ENCODE data around the gene IL11RA.

IL11RA gene

DNA sequence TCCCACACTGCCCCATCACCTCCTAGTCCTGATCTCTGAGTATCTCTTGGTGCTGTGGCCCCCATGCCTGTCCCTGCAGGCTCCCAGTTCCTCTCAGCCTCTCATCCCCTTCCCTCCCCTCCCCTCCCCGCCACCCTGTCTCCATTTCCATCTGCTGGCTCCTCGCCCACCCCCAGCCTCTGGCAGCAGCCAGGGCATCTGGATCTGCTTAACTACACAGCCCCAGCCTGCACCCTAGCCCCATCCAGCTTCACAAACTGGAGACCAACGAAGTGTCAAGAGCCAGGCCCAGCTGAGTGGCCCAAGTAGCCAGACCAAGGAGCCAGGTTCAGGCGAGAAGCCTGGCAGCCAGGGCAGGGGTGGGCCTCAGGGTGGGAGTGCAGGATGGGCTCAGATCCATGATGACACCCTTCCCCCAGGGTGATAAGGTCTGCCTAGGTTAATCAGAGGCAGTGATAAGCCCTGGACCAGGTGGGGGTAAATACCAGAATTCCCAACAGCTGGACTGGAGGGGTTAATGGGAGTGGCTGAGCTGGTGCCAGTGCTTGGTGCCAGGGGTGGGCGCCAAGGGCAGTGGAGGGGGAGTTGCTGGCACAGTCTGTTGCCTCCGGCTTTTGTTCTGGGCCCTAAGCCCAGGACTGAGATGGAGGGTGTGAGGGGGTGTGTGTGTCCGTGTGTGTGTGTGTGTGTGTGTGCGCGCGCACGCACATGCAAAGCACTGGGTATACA, 2.5 kb downstream of the IL11RA start:
- DNase-seq (ENCODE audit: low read depth), result no peak

DNA sequence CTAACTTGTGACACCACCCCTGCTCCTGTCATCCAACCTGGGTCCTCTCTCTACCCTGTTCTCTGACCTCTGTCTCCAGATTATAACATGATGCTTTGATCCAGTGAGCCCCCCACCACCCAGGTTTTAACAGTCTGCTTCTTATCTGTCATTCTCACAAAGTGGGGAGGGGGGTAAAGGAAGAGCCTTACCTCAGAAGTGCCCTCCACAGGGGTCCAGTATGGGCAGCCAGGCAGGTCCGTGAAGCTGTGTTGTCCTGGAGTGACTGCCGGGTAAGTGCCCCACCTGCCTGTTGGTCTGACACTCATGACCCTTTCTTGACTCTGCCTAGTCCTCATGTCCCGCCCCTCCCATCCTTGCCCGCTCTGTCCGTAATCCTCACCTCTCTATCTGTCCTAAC, 3.4 kb downstream of the IL11RA start:
- DNase-seq (ENCODE audit: low read depth), result no peak

DNA sequence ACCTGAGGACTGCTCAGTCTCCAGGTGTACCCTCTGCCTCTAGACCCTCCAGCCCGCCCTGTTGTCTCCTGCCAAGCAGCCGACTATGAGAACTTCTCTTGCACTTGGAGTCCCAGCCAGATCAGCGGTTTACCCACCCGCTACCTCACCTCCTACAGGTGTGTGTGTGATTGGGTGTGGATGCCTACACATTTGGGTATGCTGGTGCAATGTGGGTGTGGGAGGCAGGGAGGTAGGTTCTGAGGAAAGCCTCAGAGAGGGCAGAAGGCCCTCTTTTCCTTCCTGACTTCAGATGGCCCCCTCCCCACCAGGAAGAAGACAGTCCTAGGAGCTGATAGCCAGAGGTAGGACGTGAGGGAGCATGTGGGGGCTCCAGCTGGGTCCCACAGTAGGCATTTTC, 5.0 kb downstream of the IL11RA start:
- DNase-seq (ENCODE audit: low read depth), result no peak

DNA sequence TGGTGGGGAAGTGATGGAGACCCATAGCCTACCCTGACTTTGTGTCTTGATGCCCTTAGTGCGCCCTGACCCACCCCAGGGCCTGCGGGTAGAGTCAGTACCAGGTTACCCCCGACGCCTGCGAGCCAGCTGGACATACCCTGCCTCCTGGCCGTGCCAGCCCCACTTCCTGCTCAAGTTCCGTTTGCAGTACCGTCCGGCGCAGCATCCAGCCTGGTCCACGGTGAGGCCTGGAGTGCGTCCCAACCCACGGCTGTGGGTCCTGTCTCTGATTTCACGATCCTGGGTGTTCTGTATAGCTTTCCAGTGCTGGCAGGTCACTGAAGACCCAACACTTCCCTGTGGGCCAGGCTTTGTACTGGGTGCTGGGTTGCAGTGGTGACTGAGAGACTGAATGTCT, 6.5 kb downstream of the IL11RA start:
- DNase-seq (ENCODE audit: low read depth), result no peak

DNA sequence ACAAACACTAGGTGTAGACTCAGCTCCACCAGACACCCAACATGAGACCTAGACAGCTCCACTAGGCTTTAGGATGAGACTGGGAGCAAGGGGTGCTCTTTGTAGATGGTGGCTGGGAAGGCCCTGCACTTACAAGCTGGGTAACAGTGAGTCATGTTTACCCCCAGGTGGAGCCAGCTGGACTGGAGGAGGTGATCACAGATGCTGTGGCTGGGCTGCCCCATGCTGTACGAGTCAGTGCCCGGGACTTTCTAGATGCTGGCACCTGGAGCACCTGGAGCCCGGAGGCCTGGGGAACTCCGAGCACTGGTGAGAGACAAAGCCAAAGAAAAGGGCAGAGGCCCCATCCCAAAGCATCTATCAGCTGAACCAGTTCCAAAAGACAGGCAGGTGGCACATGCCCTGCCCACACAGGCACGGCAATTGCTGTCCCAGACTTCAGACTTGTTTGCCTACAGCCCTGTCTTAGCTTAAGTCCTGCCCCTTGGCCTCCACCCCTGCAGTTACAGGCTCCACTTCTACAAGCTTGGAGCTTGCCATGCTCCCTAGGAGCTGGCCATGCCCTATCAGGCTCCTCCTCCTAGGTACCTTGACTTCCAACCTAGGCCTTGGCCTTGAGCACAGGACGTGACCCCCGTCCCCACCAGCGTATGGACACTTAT, 7.7 kb downstream of the IL11RA start:
- no peak for DNase-seq (ENCODE audit: low read depth)

DNA sequence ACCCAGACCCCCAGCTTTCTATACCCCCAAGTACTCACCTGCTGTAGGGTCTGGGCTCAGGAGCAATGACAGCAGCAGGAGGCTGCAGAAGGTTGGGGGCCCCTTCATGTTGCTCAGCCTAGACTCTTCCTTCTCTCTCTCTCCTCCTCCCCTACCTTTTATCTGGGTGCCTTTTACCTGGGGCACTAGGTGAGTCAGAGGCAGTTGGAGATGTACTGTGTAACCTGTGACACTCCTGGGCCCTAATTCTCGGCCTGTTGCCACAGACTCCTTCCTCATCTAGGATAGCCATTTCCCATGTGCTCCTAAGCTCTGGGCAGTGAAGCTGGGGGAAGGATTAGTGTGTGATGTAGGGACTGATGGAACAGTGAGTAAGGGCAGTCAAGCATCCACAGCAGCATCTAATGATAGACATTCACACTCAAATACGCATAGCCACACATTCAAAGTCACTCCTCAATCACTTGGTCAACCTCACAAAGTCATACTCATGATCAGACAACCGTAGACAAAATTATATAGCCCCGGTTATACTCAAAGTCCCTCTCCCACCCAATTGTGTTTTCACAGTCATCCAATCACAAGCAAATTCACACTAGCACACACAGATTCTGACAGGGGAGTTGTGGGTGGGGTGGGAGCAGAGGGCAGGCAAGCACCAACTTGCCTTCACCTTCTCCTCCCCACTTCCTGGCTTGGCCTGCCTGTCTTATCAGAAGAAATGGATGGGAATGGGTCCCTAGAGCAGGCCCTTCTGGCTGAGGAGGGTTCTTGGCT, 10.7 kb downstream of the IL11RA start, which contains the start of gene CCL27:
Gene CCL27, minus strand, starts transcription at position 132 of the 777 bp plus-strand sequence. Its CDS starts 24 bp downstream, at position 108.
- DNase-seq (ENCODE audit: low read depth), result no peak

DNA sequence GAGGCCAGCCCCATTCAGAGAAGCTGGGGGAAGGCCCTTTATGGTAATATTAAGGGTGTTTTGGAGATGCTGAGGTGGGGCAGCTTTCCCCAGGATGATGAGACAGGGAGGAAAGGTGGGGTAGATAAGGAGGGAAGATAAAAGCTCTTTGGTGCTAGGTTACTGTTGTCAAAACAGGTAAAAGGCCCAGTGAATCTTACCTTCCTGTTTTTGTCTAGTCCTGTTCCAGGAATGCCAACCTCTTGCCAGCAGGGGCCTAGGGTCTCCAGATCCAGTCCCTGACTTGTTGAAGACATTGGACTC, 11.3 kb downstream of the IL11RA start:
- no peak for DNase-seq (ENCODE audit: low read depth)

GRCh38 chr9:34664281-34665066, 12.5 kb downstream of the IL11RA start:
- no peak for DNase-seq (ENCODE audit: low read depth)

DNA sequence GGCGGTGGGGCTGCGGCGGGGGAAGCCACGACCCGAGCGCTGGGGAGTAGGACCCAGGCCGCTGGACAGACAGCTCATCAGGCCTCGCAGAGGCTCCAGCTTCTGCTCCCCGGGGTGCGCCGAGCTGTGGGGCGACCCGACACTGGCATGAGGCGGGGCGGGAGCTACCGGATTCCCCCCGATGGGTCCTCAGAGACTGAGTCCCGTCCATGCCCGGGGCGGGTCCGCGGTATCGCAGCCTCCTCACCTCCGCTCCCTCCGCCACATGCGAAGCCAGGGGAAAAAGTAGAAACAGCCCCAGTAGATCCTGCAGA, 13.0 kb downstream of the IL11RA start:
- DNase-seq (ENCODE audit: low read depth), result no peak

- peak; percentile 84 for DNase-seq (ENCODE audit: low read depth)
Measured at GRCh38 chr9:34665381-34666250, 13.6 kb downstream of the IL11RA start.

DNA sequence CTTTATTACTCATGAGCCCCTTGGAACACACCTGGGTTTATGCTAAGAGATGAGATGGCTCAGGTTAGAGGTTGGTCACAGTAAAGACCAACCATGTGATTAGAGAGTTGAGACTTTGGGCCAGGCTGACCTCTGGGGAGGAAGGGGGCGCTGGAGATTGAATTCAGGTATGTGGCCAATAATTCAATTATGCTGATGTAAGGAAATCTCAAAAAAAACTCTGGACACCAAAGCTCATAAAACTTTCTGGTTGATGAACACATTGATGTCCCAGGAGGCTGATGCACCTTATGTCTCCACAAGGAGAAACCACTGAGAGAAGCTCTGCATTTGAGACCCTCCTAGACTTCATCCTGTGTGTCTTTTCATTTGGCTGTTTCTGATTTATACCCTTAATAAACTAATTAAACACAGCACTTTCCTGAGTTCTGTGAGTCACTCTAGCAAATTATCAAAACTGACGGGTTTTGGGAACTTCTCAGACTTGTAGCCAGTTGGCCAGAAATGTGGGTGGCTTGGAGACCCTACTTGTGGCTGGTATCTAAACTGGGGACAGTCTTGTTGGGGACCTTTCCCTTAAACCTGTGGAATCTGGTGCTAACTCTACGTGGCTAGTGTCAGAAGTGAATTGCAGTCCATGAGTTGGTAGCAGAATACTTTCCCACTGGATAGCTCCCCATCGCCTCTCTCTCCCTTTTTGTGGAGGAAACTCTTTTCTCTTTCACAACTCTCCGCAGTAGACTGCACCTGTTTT, 18.0 kb downstream of the IL11RA start:
- no peak for DNase-seq (ENCODE audit: low read depth)

- DNase-seq (ENCODE audit: low read depth), result no peak
Measured at GRCh38 chr9:34671307-34671706, 19.3 kb downstream of the IL11RA start.

DNA sequence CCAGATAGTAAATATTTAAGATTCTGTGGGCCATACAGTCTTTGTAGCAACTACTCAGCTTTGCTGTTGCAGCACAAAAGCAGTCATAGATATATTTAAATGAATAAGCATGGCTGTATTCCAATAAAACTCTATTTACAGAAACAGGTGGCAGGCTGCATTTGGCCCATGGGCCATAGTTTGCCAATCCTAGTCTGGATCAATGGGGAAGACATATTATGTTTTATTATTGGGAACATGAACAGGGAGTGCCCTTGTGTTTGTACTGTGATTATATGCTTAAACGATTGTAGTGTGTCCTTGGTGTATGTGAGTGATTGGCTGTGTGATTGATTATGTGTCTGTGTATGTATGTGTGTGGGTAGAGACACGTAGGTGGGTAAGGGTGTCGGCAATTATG, 22.5 kb downstream of the IL11RA start:
- no peak for DNase-seq (ENCODE audit: low read depth)

- DNase-seq (ENCODE audit: low read depth), result peak; percentile 19
Measured at GRCh38 chr9:34675048-34675714, 23.2 kb downstream of the IL11RA start.

DNA sequence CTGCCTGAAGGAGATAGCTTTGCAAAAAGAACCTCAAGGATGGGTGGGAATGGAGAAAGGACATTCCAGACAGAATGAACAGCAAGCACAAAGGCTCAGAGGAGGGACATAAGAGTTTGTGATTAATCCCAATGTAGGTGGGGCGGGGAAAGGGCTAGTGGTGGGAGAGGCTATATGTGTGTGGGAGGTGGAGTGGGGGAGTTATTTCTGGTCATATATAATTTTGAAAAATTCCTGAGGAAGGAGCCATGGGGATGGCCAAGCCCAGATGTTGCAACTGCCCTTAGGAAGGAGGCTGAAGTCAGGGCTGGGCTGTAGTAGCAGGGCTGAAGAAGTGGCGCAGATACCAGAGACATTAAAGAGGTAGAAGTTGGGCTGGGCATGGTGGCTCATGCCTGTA, 23.9 kb downstream of the IL11RA start:
- DNase-seq (ENCODE audit: low read depth), result no peak

DNA sequence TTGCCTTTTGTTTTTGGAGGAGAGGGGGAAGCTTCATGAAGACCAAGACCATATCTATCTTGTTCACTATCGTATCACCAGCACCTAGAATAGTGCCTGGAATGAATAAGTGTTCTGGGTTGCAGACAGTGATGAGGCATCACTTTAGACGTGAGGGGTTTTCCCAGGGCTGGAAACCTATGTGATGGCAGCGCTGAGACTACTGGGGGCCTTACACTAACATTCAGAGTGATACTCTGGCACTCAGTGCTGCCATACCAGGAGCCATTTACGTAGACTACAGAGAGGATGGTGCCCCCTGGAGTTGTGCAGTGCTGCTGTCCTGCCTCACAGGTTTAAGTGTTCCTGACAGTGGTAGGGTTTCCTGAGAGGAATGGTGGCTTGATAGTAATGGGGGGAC, 32.2 kb downstream of the IL11RA start:
- no peak for DNase-seq (ENCODE audit: low read depth)

- DNase-seq (ENCODE audit: low read depth), result no peak
Measured at GRCh38 chr9:34684816-34685215, 32.8 kb downstream of the IL11RA start.

DNA sequence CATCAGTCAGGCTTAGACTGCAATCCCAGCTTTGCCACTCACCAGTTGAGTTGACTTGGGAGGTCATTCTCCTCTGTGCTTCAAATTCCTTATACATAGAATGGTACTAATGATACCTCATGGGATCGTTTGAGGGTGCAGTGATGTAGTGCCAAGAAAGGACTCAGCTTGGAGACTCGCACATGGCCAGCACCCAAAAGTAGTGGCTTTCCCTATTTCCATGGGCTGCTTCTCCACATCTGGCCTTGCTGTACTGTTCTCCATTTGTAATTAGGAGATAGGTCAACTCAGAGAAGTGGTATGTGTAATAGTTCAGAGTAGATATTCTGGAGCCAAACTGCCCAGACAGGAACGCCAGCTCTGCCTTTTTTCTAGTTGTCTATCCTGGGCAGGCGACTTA, 33.6 kb downstream of the IL11RA start:
- no peak for DNase-seq (ENCODE audit: low read depth)

- no peak for DNase-seq (ENCODE audit: low read depth)
Measured at GRCh38 chr9:34686231-34686630, 34.2 kb downstream of the IL11RA start.

DNA sequence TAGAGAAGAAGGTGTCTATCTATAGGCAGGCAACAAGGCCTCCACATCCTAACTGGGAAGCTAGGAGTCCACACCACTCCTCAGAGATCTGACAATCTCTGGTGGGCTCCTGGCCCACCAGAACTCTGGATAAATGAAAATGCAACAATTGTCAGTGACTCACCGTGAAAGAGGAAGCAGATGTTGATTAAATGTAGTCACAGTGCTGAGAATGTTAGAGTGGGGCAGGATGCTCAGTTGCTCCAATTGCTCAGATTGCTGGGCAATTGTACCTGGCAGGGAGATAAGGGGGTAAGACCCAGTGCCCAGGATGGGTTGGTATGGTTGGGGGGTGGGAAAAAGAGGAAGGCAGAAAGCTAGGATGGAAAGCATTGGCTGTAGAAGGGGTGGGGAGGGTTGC, 34.7 kb downstream of the IL11RA start:
- DNase-seq (ENCODE audit: low read depth), result no peak

Data from activated T-helper 1 cell treated with Interleukin-2 at 50 U/mL for 16 hours (primary cell).